Naive thymus-derived CD4-positive, alpha-beta T cell (primary cell): ENCODE results near the gene HAS3. TPM values are rescaled to one million over a fixed set of nuclear protein-coding genes. Genes with fewer than 3 reads are reported as not detected.
"Not testable (repeated sequence)": the region's sequence is repeated elsewhere in the genome, so short reads cannot be mapped to it uniquely, and the experiment has no call there.

ENCODE experiments used
- ATAC-seq: fragments of 150-1000 bp; cut with Tn5 transposase; 2 replicates; pipeline ENCODE4 v1.10.0; 2021; ENCODE audit warnings: mild to moderate bottlenecking, moderate library complexity
- CTCF ChIA-PET: fragments of 350-600 bp; sonication (Branson Sonifier 250); formaldehyde crosslinking; loops from one replicate; lab custom pipeline; 2021; ENCODE audit warnings: antibody characterized with exemption; lab: Charles Lee
- POLR2A ChIA-PET: fragments of 350-600 bp; sonication (Branson Sonifier 250); formaldehyde crosslinking; loops from one replicate; lab custom pipeline; 2021; ENCODE audit warnings: antibody characterized with exemption, inconsistent platforms; lab: Charles Lee
- DNase-seq, 9 donors: peaks; one replicate each; pipeline versions ENCODE4 v3.0.0 to v3.0.0-alpha.2; 2020 to 2022; ENCODE audit warnings: mixed read lengths in 1 of 9
- H3K27ac ChIP-seq: one replicate; pipeline ENCODE4 v1.7.0; 2013; ENCODE audit warnings: mild to moderate bottlenecking, low read depth, low read length, moderate library complexity
- H3K27me3 ChIP-seq, 2 donors: one replicate each; pipeline ENCODE4 v1.7.0; 2013; ENCODE audit warnings: low read length in 2 of 2, mild to moderate bottlenecking in 2 of 2, moderate library complexity in 2 of 2; ENCODE audit not compliant: control insufficient read depth in 2 of 2, insufficient read depth in 2 of 2
- H3K36me3 ChIP-seq, 3 experiments: 1 replicate in 2 of 3; 2 replicates in 1 of 3; pipeline ENCODE4 v1.7.0; 2013; ENCODE audit warnings: low read length in 3 of 3, mild to moderate bottlenecking in 3 of 3, moderate library complexity in 1 of 3; ENCODE audit not compliant: insufficient read depth in 3 of 3, control insufficient read depth in 2 of 3
- H3K4me1 ChIP-seq, 2 donors: one replicate each; pipeline ENCODE4 v1.7.0; 2013; ENCODE audit warnings: low read length in 2 of 2, mild to moderate bottlenecking in 2 of 2, moderate library complexity in 1 of 2; ENCODE audit not compliant: control insufficient read depth in 2 of 2, insufficient read depth in 2 of 2
- H3K4me3 ChIP-seq: 2 replicates; pipeline ENCODE4 v1.7.0; 2013; ENCODE audit warnings: mild to moderate bottlenecking, low read length
- H3K9me3 ChIP-seq, 3 experiments: 1 replicate in 2 of 3; 2 replicates in 1 of 3; pipeline ENCODE4 v1.7.0; 2013; ENCODE audit warnings: low read length in 3 of 3; ENCODE audit not compliant: control insufficient read depth in 2 of 3
- H3K27ac Mint-ChIP-seq, 9 donors: one replicate each; pipeline ENCODE4 v1.8.0; 2020 to 2022; ENCODE audit warnings: mixed read lengths in 9 of 9, mild to moderate bottlenecking in 8 of 9, moderate library complexity in 5 of 9, inconsistent platforms in 2 of 9
- H3K27me3 Mint-ChIP-seq, 5 donors: one replicate each; pipeline ENCODE4 v1.8.0; 2021 to 2022; ENCODE audit warnings: mixed read lengths in 5 of 5, mild to moderate bottlenecking in 1 of 5
- H3K36me3 Mint-ChIP-seq, 5 donors: one replicate each; pipeline ENCODE4 v1.8.0; 2020 to 2022; ENCODE audit warnings: mixed read lengths in 5 of 5, mild to moderate bottlenecking in 3 of 5, inconsistent platforms in 1 of 5
- H3K4me1 Mint-ChIP-seq, 7 donors: one replicate each; pipeline ENCODE4 v1.8.0; 2020 to 2022; ENCODE audit warnings: mixed read lengths in 7 of 7, mild to moderate bottlenecking in 3 of 7, inconsistent platforms in 1 of 7
- H3K4me3 Mint-ChIP-seq, 10 donors: one replicate each; pipeline ENCODE4 v1.8.0; 2020 to 2022; ENCODE audit warnings: mild to moderate bottlenecking in 10 of 10, mixed read lengths in 10 of 10, moderate library complexity in 6 of 10, inconsistent platforms in 2 of 10
- H3K9me3 Mint-ChIP-seq, 11 donors: one replicate each; pipeline ENCODE4 v1.8.0; 2020 to 2022; ENCODE audit warnings: mixed read lengths in 11 of 11, mild to moderate bottlenecking in 4 of 11, inconsistent platforms in 1 of 11, moderate library complexity in 1 of 11
- intact Hi-C, 2 donors: fragments of 100-400 bp; cut with micrococcal nuclease; formaldehyde crosslinking; loops; one replicate each; pipeline ENCODE4 v1.15.1; 2023
- polyA plus RNA-seq, 2 donors: library from polyadenylated mRNA; unstranded; fragments of 300-500 nt; fragmentation: Illumina TruSeq; gene quantifications; one replicate each; pipeline ENCODE4 v1.2.3, GENCODE V29; 2021
- total RNA-seq, 6 experiments: library from RNA in 5 of 6; stranded (reverse) in 5 of 6; gene quantifications; 1 replicate in 5 of 6; 2 replicates in 1 of 6; pipeline ENCODE4 v1.2.3 and lab custom pipeline; 2021 to 2026

HAS3 gene
- total and polyA plus RNA-seq, 7 experiments from 2014 or later = 0.24 to 4.2 (median 2.9) TPM; not detected in 1

GRCh38 chr16:69126801-69127200 lies 21.3 kb downstream of the HAS3 start:
- H3K27me3 ChIP-seq, DNase-seq, POLR2A ChIA-PET, ATAC-seq, H3K36me3 Mint-ChIP-seq, H3K4me3 ChIP-seq, H3K9me3 ChIP-seq, H3K27me3 Mint-ChIP-seq, H3K36me3 ChIP-seq, H3K4me3 Mint-ChIP-seq, intact Hi-C loops, H3K9me3 Mint-ChIP-seq, H3K27ac ChIP-seq: not testable (repeated sequence)
- CTCF ChIA-PET = interaction anchor here (0.6 to 0.9 kb wide), 2 partner anchors 512 to 599 kb away, joined by 4 read pairs; no protein-coding TSS in a partner anchor
- Mint-ChIP-seq H3K4me1 (peaks cover 16 to 58% (median 48%) of the 10 kb centered on the region in 7 donors), H3K27ac (peak overlapping the region in 6 of 9 donors; percentile 43 to 68 (median 54))
- peaks cover 6 to 13% of the 10 kb centered on the region in 2 donors for H3K4me1 ChIP-seq

GRCh38 chr16:69127966-69128510 lies 22.6 kb downstream of the HAS3 start:
- POLR2A ChIA-PET = interaction anchor here (0.7 kb wide), 1 partner anchor 165 kb away, joined by 4 read pairs; no protein-coding TSS in a partner anchor
- Histone ChIP-seq H3K9me3 (no peaks in the 10 kb centered on the region), H3K4me3 (no peak overlapping the region), H3K27me3 (no peaks in the 10 kb centered on the region), H3K27ac (no peak overlapping the region), H3K36me3 (peaks cover 0 to 13% (median 0%) of the 10 kb centered on the region in 3 experiments), H3K4me1 (peaks cover 7 to 14% of the 10 kb centered on the region in 2 donors)
- CTCF ChIA-PET = interaction anchor here (0.9 kb wide), 1 partner anchor 600 kb away, joined by 4 read pairs; no protein-coding TSS in a partner anchor
- no peak overlapping the region for H3K4me3 Mint-ChIP-seq
- intact Hi-C loops = no loop called here
- no peaks in the 10 kb centered on the region for H3K9me3 Mint-ChIP-seq
- peak overlapping the region in 2 of 9 donors; percentile 12 to 67 for H3K27ac Mint-ChIP-seq
- peaks cover 16 to 62% (median 51%) of the 10 kb centered on the region in 7 donors for H3K4me1 Mint-ChIP-seq
- ATAC-seq (no peak), DNase-seq (no peak)
- H3K27me3 Mint-ChIP-seq = no peaks in the 10 kb centered on the region
- H3K36me3 Mint-ChIP-seq = peaks cover 0 to 9% (median 4%) of the 10 kb centered on the region in 5 donors

- no peaks in the 10 kb centered on the region for H3K9me3 ChIP-seq
- intact Hi-C loops = loop anchor here (5.0 kb wide), 3 partner anchors 257 to 1903 kb away; partner anchors contain the start of genes FHOD1 (in 1 of the 2), SLC9A5 (in 1 of the 2), TERF2 (in 1 of the 2) and TMEM208 (in 1 of the 2)
- no peak for ATAC-seq
- no peaks in the 10 kb centered on the region for H3K27me3 Mint-ChIP-seq
- H3K4me3 Mint-ChIP-seq = peak overlapping the region in 8 of 10 donors; percentile 85 to 97 (median 94)
- no peak for DNase-seq
- ChIA-PET CTCF (interaction anchor here (0.9 to 1.0 kb wide), 2 partner anchors 12 to 18 kb away, joined by 3 to 4 read pairs; no protein-coding TSS in a partner anchor), POLR2A (interaction anchor here (0.8 to 1.2 kb wide), 2 partner anchors 196 to 591 kb away, joined by 3 to 4 read pairs; partner anchors contain the start of gene ZFP90)
- peak overlapping the region; percentile 38 for H3K4me3 ChIP-seq
- peaks cover 12 to 28% of the 10 kb centered on the region in 2 donors for H3K4me1 ChIP-seq
- H3K27ac ChIP-seq = peak overlapping the region; percentile 88
- H3K27ac Mint-ChIP-seq = peak overlapping the region; percentile 42 to 95 (median 93)
- H3K36me3 Mint-ChIP-seq = peaks cover 0 to 9% (median 4%) of the 10 kb centered on the region in 5 donors
- no peaks in the 10 kb centered on the region for H3K27me3 ChIP-seq
- peaks cover 0 to 16% (median 0%) of the 10 kb centered on the region in 3 experiments for H3K36me3 ChIP-seq
- H3K4me1 Mint-ChIP-seq = peaks cover 27 to 75% (median 65%) of the 10 kb centered on the region in 7 donors
- H3K9me3 Mint-ChIP-seq = no peaks in the 10 kb centered on the region
These were observed 25.0 kb downstream of the HAS3 start for GRCh38 chr16:69130461-69130860.

DNA sequence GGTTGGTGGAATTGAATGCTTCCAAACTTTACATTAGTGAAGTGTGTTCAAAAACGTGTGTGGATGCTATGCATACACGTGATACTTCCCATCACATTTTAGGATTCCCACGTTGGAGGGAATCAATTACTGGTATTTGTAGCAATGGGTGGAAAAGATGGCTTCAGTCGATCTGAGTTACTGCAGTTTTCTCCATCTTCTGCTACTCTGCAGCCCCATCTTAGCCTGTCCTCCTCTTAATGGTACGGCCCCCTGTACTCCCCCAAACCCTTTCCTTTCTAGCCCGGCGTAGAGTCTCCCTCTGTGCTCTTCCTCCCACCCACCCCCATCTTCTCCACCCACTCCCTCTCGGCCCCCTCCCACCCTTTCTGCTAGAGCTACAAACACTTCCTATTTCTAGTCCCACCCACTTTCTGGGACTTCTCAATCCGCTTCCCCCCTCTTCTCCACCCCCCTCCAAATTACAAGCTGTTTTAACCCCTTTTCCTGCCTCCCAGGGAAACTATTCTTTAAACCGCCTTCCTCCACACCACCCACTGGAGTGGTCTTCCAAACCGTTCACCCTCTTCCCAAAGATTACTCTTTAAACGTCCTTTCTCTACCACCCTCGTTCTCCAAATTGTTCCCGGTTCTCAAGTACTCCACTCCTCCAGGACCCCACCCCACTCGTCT lies 25.9 kb downstream of the HAS3 start:
- ATAC-seq (no peak), DNase-seq (peak in 2 of 9 donors; percentile 6 to 37)
- ChIA-PET POLR2A (interaction anchor here (0.6 to 1.0 kb wide), 3 partner anchors 11 to 1664 kb away, joined by 3 to 6 read pairs (median 4); no protein-coding TSS in a partner anchor), CTCF (interaction anchor here (0.6 kb wide), 1 partner anchor 15 kb away, joined by 3 read pairs; no protein-coding TSS in a partner anchor)
- Histone ChIP-seq H3K9me3 (no peaks in the 10 kb centered on the region), H3K4me3 (peak overlapping the region; percentile 70), H3K36me3 (peaks cover 0 to 16% (median 3%) of the 10 kb centered on the region in 3 experiments), H3K27ac (peak overlapping the region; percentile 88), H3K27me3 (no peaks in the 10 kb centered on the region), H3K4me1 (peaks cover 12 to 26% of the 10 kb centered on the region in 2 donors)
- Mint-ChIP-seq H3K36me3 (peaks cover 0 to 9% (median 4%) of the 10 kb centered on the region in 5 donors), H3K9me3 (no peaks in the 10 kb centered on the region), H3K27ac (peak overlapping the region; percentile 83 to 95 (median 93)), H3K27me3 (no peaks in the 10 kb centered on the region), H3K4me1 (peaks cover 27 to 71% (median 62%) of the 10 kb centered on the region in 7 donors), H3K4me3 (peak overlapping the region; percentile 85 to 97 (median 94))
- intact Hi-C loops = loop anchor here (5.0 kb wide), 3 partner anchors 256 to 1904 kb away; partner anchors contain the start of genes FHOD1 (in 1 of the 2), SLC9A5 (in 1 of the 2), TERF2 (in 1 of the 2) and TMEM208 (in 1 of the 2)

DNA sequence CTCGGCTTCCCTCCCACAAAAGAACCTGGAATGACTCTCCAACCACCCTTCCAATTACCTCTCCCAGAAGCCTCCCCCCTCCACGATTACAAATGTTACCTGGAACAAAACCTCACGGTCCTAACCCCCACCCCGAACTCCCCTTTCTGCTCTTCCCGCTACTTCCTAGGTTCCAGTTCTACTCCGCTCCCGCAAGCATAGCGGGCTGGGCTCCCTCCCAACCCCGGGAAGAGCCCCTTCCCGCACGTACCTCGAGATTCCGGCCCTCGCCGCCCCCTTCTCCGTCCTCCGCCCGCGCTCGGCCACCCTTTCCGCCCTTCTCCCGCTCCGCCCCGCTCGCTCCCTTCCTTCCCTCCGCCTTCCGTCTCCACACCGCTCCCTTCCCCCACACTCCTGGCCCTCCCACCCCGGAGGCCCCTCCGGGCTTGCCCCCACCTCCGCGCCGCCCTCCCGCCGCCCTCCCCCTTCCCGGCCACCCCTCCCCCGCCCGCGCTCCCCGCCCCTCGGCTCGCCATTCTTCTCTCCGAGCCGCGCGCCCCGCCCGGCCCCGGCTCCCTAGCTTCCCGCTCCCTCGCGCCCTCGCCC lies 26.5 kb downstream of the HAS3 start:
- DNase-seq (peak in 2 of 9 donors; percentile 73 to 82), ATAC-seq (peak; percentile 75)
- H3K36me3 ChIP-seq = peaks cover 0 to 16% (median 3%) of the 10 kb centered on the region in 3 experiments
- Mint-ChIP-seq H3K36me3 (peaks cover 0 to 9% (median 4%) of the 10 kb centered on the region in 5 donors), H3K4me1 (peaks cover 23 to 76% (median 63%) of the 10 kb centered on the region in 7 donors), H3K27ac (peak overlapping the region; percentile 85 to 97 (median 95)), H3K27me3 (no peaks in the 10 kb centered on the region), H3K4me3 (peak overlapping the region; percentile 91 to 97 (median 94)), H3K9me3 (no peaks in the 10 kb centered on the region)
- peak overlapping the region; percentile 88 for H3K27ac ChIP-seq
- CTCF ChIA-PET = interaction anchor here (0.6 to 1.8 kb wide), 2 partner anchors 11 to 14 kb away, joined by 3 to 4 read pairs; no protein-coding TSS in a partner anchor
- H3K4me3 ChIP-seq = peak overlapping the region; percentile 80
- H3K9me3 ChIP-seq = no peaks in the 10 kb centered on the region
- intact Hi-C loops = loop anchor here (1.0 to 5.0 kb wide), 15 partner anchors 8 to 1905 kb away; partner anchors contain the start of genes SNTB2 (in 2 of the 2), VPS4A (in 2 of the 2), COG8 (in 1 of the 2) and FHOD1 (in 1 of the 2)
- peaks cover 12 to 23% of the 10 kb centered on the region in 2 donors for H3K4me1 ChIP-seq
- POLR2A ChIA-PET = interaction anchor here (0.6 to 1.3 kb wide), 9 partner anchors 10 to 1663 kb away, joined by 3 to 6 read pairs (median 4); partner anchors contain the start of gene SNTB2
- H3K27me3 ChIP-seq = no peaks in the 10 kb centered on the region
